Kidney epithelial cell (primary cell): ENCODE data around the gene OR4A15. TPM values are rescaled to one million over a fixed set of nuclear protein-coding genes. Genes with fewer than 3 reads are reported as not detected.

Experiments used
- DNase-seq: peaks from one replicate; pipeline ENCODE4 v3.0.0-alpha.2; 2010; ENCODE audit warnings: low read depth
- H3K27me3 ChIP-seq: 2 replicates; pipeline ENCODE4 v1.6.0; 2011; ENCODE audit warnings: low read length; ENCODE audit not compliant: control insufficient read depth, insufficient read depth
- H3K36me3 ChIP-seq: 2 replicates; pipeline ENCODE4 v1.5.1; 2011; ENCODE audit warnings: low read length; ENCODE audit not compliant: control insufficient read depth, insufficient read depth
- H3K4me3 ChIP-seq: 2 replicates; pipeline ENCODE4 v1.5.1; 2011; ENCODE audit warnings: low read depth, mild to moderate bottlenecking, control low read depth, low read length
- CTCF ChIP-seq: IDR thresholded peaks from 2 replicates; pipeline ENCODE4 v1.5.1; 2011; ENCODE audit warnings: mild to moderate bottlenecking, moderate library complexity, low read length, control low read depth, inconsistent platforms; ENCODE audit not compliant: insufficient read depth, poor library complexity, severe bottlenecking
- total RNA-seq: library from RNA; depleted of rRNA; stranded (reverse); fragments of >200 nt; gene quantifications from 2 replicates; pipeline ENCODE4 v1.2.3, GENCODE V29; 2015

The OR4A15 gene
- total RNA-seq, 1 donor from 2014 or later: not detected

GRCh38 chr11:55401011-55401410 is 33.2 kb downstream of the OR4A15 start:
- H3K36me3 ChIP-seq: no peaks in the 10 kb centered on the region
- no peaks in the 10 kb centered on the region for H3K27me3 ChIP-seq
- H3K4me3 ChIP-seq: no peak overlapping the region
- DNase-seq: no peak
- no peak for TF ChIP-seq CTCF

Other genes with a start within 250 kb of the OR4A15 start
- gene TRIM48, start 105.8 kb upstream of the OR4A15 start, total RNA-seq: not detected in 2 replicates
- not detected in 2 replicates for gene OR4A16, start 24.8 kb upstream of the OR4A15 start, total RNA-seq
- not detected in 2 replicates for gene OR4C15, start 186.5 kb downstream of the OR4A15 start, total RNA-seq
- not detected in 2 replicates for gene OR4C16, start 204.2 kb downstream of the OR4A15 start, total RNA-seq
- gene OR4C11, start 239.7 kb downstream of the OR4A15 start, total RNA-seq: not detected in 2 replicates